Gastrocnemius medialis (tissue), 4 donors: Measurements from ENCODE around the gene NPS. TPM values are rescaled to one million over a fixed set of nuclear protein-coding genes. Genes with fewer than 3 reads are reported as not detected.
A peak's percentile ranks its signal among the peaks of the same experiment; 100 is the strongest.

Experiments
- ATAC-seq, 2 donors: fragments of 150-250 bp; one replicate each; pipeline ENCODE4 v1.9.1; 2016
- DNase-seq, 2 donors: peaks; one replicate each; pipeline ENCODE4 v3.0.0-alpha.2; 2019
- H3K27ac ChIP-seq, 4 donors: fragments of 200-600 bp; sonication (generic); 1 replicate in 1 of 4; 2 replicates in 3 of 4; pipeline ENCODE4 v1.5.1; 2016 to 2018; ENCODE audit warnings: mild to moderate bottlenecking in 2 of 4, moderate library complexity in 1 of 4
- H3K27me3 ChIP-seq, 3 donors: fragments of 200-600 bp; sonication (generic) in 2 of 3; 1 replicate in 1 of 3; 2 replicates in 2 of 3; pipeline versions ENCODE4 v1.5.1 to v1.6.0; 2016 to 2019; ENCODE audit warnings: mild to moderate bottlenecking in 1 of 3, moderate library complexity in 1 of 3
- H3K36me3 ChIP-seq, 2 donors: fragments of 200-600 bp; sonication (generic) in 1 of 2; one replicate each; pipeline ENCODE4 v1.5.1; 2017 to 2018
- H3K4me1 ChIP-seq, 2 donors: fragments of 200-600 bp; sonication (generic) in 1 of 2; one replicate each; pipeline ENCODE4 v1.5.1; 2016 to 2017; ENCODE audit warnings: mild to moderate bottlenecking in 2 of 2
- H3K4me3 ChIP-seq, 4 donors: fragments of 200-600 bp; sonication (generic) in 3 of 4; 1 replicate in 1 of 4; 2 replicates in 3 of 4; pipeline ENCODE4 v1.5.1; 2016 to 2019; ENCODE audit warnings: mild to moderate bottlenecking in 2 of 4
- H3K9me3 ChIP-seq, 3 donors: fragments of 200-600 bp; sonication (generic) in 2 of 3; 1 replicate in 1 of 3; 2 replicates in 2 of 3; pipeline ENCODE4 v1.5.1; 2016 to 2019
- POLR2A ChIP-seq, 2 donors: fragments of 450-650 bp; IDR thresholded peaks; one replicate each; pipeline ENCODE4 v1.6.1; 2017; ENCODE audit warnings: antibody characterized with exemption in 2 of 2, mild to moderate bottlenecking in 2 of 2, moderate library complexity in 2 of 2
- in situ Hi-C, 4 donors: fragments of 200-750 bp; cut with MboI; loops; one replicate each; pipeline versions ENCODE4 v1.15.0 to v1.8.0; 2017; ENCODE audit warnings: low sequenced_read_pairs in 4 of 4
- intact Hi-C: fragments of 100-400 bp; cut with DNase I; formaldehyde crosslinking; loops from one replicate; pipeline ENCODE4 v1.15.1; 2023; ENCODE audit warnings: low total_unique reads
- total RNA-seq, 4 donors: library from RNA; depleted of rRNA; stranded (reverse); fragments of >200 nt; gene quantifications; one replicate each; pipeline versions ENCODE4 v1.1.0 to v1.2.3, GENCODE V29; 2016
- TF ChIP-seq, protein P1 (sequence below), 5 experiments: fragments of 450-650 bp in 3 of 5; fragments of 200-600 bp in 2 of 5; sonication (generic) in 2 of 5; IDR thresholded peaks in 4 of 5; conservative IDR thresholded peaks in 1 of 5; 1 replicate in 4 of 5; 2 replicates in 1 of 5; pipeline ENCODE4 v1.5.1; 2016 to 2019; ENCODE audit warnings: antibody characterized with exemption in 5 of 5, mild to moderate bottlenecking in 3 of 5, moderate library complexity in 3 of 5

NPS gene
- total RNA-seq, 4 donors from 2014 or later, result not detected

- Histone ChIP-seq H3K9me3 (no peaks in the 10 kb centered on the region), H3K36me3 (no peaks in the 10 kb centered on the region), H3K4me1 (peaks cover 0 to 3% of the 10 kb centered on the region in 2 donors), H3K4me3 (no peak overlapping the region), H3K27me3 (no peaks in the 10 kb centered on the region), H3K27ac (no peak overlapping the region)
- intact Hi-C loops (no loop called here), in situ Hi-C loops (no loop called here)
- ATAC-seq (no peak), DNase-seq (no peak)
- no peak for TF ChIP-seq POLR2A (IDR thresholded peaks at IDR 0.05)
- TF ChIP-seq, protein P1, sequence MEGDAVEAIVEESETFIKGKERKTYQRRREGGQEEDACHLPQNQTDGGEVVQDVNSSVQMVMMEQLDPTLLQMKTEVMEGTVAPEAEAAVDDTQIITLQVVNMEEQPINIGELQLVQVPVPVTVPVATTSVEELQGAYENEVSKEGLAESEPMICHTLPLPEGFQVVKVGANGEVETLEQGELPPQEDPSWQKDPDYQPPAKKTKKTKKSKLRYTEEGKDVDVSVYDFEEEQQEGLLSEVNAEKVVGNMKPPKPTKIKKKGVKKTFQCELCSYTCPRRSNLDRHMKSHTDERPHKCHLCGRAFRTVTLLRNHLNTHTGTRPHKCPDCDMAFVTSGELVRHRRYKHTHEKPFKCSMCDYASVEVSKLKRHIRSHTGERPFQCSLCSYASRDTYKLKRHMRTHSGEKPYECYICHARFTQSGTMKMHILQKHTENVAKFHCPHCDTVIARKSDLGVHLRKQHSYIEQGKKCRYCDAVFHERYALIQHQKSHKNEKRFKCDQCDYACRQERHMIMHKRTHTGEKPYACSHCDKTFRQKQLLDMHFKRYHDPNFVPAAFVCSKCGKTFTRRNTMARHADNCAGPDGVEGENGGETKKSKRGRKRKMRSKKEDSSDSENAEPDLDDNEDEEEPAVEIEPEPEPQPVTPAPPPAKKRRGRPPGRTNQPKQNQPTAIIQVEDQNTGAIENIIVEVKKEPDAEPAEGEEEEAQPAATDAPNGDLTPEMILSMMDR (IDR thresholded peaks at IDR 0.05 in 4 of 5, conservative IDR thresholded peaks at IDR 0.05 in 1 of 5), result no peak
These were observed 31.7 kb downstream of the NPS start for GRCh38 chr10:127580822-127581221.

DNA sequence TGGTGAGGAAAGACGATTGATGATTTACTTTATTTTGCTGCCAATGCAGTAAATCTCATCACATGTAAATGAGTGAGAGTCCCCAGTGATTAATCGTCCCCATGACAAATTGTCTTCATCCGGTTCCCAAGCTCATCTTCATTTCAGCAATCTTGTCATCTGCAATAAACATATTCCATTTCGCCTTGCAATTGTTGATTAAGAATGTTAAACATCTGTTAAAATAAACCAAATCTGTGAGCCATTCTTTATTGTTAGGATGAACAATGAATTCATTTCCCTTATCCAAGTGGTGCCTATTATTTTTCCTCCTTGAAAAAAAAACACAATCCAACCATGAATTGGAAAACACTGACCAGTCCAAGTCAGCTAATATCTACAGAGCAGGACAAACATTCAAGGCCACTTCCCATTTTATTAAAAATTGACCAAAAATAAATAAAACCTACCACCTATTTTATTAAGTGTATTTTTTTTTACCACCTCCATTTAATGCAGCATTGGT is 36.5 kb downstream of the NPS start:
- intact Hi-C loops, result no loop called here
- ATAC-seq, result no peak

DNA sequence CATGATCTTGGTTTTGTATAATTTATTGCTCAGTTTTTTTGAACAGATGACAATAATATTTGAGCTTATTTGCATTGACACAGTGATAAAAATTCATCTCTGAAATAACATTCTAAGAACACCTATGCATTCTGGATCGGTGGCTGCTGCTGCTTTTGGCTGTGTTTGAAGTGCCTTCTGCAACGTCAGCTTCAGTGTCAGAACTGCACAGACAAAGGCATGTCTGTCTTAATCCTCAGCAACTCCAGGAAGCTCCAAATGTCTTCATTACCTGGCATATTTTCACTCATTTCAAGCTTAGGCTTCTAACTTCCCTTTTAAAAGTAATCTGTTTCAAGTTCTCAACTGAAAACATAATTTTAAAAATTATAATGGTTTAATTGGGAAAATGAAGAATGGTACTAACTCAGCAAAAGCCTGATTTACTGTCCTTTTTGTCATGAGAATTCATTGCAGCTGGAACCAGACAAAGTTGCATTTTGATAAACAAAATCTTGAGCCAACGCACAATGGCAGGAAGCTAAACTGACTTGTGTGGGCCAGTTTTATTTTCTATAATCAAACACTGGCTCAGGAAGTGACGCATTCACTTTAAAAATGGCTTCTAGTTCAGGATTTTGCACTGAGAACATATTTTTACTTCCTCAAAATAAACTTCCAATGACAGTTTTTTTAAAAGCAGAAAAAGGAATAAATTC is 38.7 kb downstream of the NPS start:
- TF ChIP-seq POLR2A (IDR thresholded peaks at IDR 0.05), result no peak
- TF ChIP-seq, protein P1 (IDR thresholded peaks at IDR 0.05 in 4 of 5, conservative IDR thresholded peaks at IDR 0.05 in 1 of 5), result no peak
- Histone ChIP-seq H3K4me3 (no peak overlapping the region), H3K27me3 (no peaks in the 10 kb centered on the region), H3K27ac (peak overlapping the region in 3 of 4 donors; percentile 35 to 52 (median 49)), H3K9me3 (no peaks in the 10 kb centered on the region), H3K4me1 (peaks cover 0 to 3% of the 10 kb centered on the region in 2 donors), H3K36me3 (no peaks in the 10 kb centered on the region)
- intact Hi-C loops (no loop called here), in situ Hi-C loops (no loop called here)
- DNase-seq (no peak), ATAC-seq (no peak)

More for the DNA sequence above, 36.5 kb downstream of the NPS start:
- peaks cover 0 to 3% of the 10 kb centered on the region in 2 donors for H3K4me1 ChIP-seq
- TF ChIP-seq POLR2A (IDR thresholded peaks at IDR 0.05), result no peak
- TF ChIP-seq, protein P1 (IDR thresholded peaks at IDR 0.05 in 4 of 5, conservative IDR thresholded peaks at IDR 0.05 in 1 of 5), result no peak
- H3K27ac ChIP-seq, result no peak overlapping the region
- H3K27me3 ChIP-seq, result no peaks in the 10 kb centered on the region
- in situ Hi-C loops, result no loop called here
- H3K4me3 ChIP-seq, result no peak overlapping the region
- H3K36me3 ChIP-seq, result no peaks in the 10 kb centered on the region
- DNase-seq, result no peak
- H3K9me3 ChIP-seq, result no peaks in the 10 kb centered on the region

DNA sequence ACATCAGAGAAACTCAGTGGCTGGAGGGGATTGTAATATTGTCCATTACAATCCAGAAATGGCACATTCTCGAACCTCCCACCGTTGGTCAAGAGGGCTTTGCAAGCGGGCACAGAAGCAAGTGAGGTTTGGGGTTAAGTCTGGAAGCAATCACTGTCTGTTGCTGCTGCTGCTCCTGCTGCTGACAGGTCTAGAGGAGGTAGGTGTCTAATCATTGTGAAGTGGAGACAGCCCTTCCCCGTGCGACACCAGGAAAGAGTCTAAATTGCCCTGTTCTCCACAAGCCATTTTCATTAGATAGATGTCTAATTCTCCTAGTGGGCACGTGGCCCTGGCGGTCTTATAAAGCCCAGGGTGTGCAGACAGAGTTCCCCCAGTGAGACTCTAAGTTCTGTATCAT is 43.5 kb downstream of the NPS start:
- Histone ChIP-seq H3K27ac (no peak overlapping the region), H3K4me3 (no peak overlapping the region), H3K9me3 (no peaks in the 10 kb centered on the region), H3K27me3 (no peaks in the 10 kb centered on the region), H3K36me3 (no peaks in the 10 kb centered on the region), H3K4me1 (peaks cover 0 to 3% of the 10 kb centered on the region in 2 donors)
- in situ Hi-C loops (no loop called here), intact Hi-C loops (no loop called here)
- no peak for TF ChIP-seq POLR2A (IDR thresholded peaks at IDR 0.05)
- TF ChIP-seq, protein P1 (IDR thresholded peaks at IDR 0.05 in 4 of 5, conservative IDR thresholded peaks at IDR 0.05 in 1 of 5), result no peak
- ATAC-seq (no peak), DNase-seq (no peak)
